ENCODE measurements around the gene FAM170B. TPM values are rescaled to one million over a fixed set of nuclear protein-coding genes. Genes with fewer than 3 reads are reported as not detected.

Gene FAM170B
- total RNA-seq, 1 donor, result not detected

DNA sequence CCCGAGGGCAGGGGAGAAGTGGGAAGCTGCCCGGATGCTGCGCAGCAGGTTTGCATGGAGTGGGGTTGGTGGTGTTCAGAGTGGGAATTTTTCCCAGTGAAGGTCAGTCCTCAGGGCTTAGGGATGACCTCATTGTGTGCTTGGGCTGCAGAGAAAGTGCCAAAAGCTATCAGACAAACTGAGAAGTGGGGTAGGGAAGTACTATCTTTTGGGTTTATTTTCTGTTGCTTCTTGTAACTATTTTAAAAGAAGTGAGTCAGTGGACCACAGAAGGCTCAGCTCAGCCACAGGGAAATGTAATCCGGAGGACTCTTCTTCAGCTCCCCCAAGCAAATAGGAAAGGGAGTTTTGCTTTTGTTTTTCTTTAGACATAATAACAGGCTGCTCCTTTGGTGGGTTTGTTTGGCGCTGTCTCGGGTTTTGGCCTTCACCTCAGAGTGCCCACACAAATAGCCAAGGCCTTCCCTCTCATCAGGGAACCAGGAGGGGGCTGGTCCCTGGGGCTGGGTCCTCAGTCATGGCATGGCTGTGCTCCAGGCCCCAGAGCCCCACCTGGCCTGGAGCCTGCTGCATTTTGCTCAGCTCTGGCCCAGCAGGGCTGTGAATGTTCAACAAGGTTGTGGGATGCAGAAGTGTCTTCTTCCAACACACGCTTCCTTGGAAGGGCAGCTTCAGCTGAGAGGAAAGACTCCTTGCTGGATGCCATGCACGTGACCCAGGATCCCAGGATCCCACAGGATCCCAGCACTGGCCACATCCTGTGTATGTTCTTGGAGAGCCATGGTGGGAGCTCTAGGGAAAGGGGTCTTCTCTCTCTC is 5.4 kb upstream of the FAM170B start:
- DNase-seq (ENCODE audit: low read depth), result peak; percentile 73
- no peak overlapping the region for H3K4me3 ChIP-seq (ENCODE audit: low read depth, low read length)
- TF ChIP-seq, protein P1, sequence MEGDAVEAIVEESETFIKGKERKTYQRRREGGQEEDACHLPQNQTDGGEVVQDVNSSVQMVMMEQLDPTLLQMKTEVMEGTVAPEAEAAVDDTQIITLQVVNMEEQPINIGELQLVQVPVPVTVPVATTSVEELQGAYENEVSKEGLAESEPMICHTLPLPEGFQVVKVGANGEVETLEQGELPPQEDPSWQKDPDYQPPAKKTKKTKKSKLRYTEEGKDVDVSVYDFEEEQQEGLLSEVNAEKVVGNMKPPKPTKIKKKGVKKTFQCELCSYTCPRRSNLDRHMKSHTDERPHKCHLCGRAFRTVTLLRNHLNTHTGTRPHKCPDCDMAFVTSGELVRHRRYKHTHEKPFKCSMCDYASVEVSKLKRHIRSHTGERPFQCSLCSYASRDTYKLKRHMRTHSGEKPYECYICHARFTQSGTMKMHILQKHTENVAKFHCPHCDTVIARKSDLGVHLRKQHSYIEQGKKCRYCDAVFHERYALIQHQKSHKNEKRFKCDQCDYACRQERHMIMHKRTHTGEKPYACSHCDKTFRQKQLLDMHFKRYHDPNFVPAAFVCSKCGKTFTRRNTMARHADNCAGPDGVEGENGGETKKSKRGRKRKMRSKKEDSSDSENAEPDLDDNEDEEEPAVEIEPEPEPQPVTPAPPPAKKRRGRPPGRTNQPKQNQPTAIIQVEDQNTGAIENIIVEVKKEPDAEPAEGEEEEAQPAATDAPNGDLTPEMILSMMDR (IDR thresholded peaks at IDR 0.05; ENCODE audit: insufficient read depth, low read length), result no peak

DNA sequence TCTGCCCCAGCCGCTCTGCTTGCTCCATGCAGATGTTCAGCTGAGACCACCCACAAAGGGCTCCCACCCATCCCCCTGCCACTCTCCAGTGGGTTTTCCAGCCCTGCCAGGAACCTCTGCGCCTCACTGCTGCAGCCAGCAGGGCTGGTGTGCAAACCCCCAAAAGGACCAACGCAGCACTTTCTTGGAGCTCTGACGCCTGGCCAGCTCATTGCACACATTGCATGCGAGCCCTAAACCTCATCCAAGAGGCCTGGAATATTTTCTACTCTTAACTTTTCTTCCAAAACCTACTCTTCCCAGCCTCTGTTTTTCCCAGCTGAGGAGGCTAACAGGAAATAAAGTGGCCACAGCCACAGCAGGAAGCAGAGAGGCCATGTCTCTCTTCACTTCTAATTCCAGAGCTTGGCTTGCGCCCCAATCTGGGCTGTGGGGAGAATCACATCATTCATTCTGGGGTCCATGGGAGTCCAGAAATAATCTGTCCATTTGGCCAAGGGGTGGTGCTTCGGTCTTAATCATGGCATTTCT is 4.6 kb upstream of the FAM170B start:
- TF ChIP-seq, protein P1 (IDR thresholded peaks at IDR 0.05; ENCODE audit: insufficient read depth, low read length), result peak; percentile 9
- peak; percentile 81 for DNase-seq (ENCODE audit: low read depth)
- no peak overlapping the region for H3K4me3 ChIP-seq (ENCODE audit: low read depth, low read length)

DNA sequence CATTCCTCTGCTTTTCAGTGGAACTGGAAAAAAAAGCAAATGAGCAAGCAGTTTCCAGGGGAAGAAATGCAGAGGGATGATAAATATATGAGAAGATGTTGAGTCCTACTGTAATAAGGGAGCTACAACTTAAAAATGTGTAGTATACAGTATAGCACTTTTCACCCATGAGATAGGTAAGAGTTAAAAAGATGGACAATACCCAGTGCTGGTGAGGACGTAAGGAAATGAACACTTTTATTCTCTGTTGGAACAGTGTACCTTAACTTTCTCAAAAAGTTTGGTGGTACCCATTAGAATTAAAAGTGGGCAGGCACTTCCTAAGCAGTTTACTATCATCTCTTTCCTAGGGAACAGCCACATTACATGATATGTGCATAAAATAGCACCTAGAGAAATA is 2.7 kb upstream of the FAM170B start:
- no peak overlapping the region for H3K4me3 ChIP-seq (ENCODE audit: low read depth, low read length)
- TF ChIP-seq, protein P1 (IDR thresholded peaks at IDR 0.05; ENCODE audit: insufficient read depth, low read length), result no peak
- no peak for DNase-seq (ENCODE audit: low read depth)

- DNase-seq (ENCODE audit: low read depth), result no peak
- no peak overlapping the region for H3K4me3 ChIP-seq (ENCODE audit: low read depth, low read length)
- TF ChIP-seq, protein P1 (IDR thresholded peaks at IDR 0.05; ENCODE audit: insufficient read depth, low read length), result no peak
These were observed 1.9 kb upstream of the FAM170B start for GRCh38 chr10:49135575-49136313.

GRCh38 chr10:49134327-49134726 is 506 bp upstream of the FAM170B start:
- DNase-seq (ENCODE audit: low read depth), result no peak
- no peak overlapping the region for H3K4me3 ChIP-seq (ENCODE audit: low read depth, low read length)
- TF ChIP-seq, protein P1 (IDR thresholded peaks at IDR 0.05; ENCODE audit: insufficient read depth, low read length), result no peak

- no peak for DNase-seq (ENCODE audit: low read depth)
- no peak overlapping the region for H3K4me3 ChIP-seq (ENCODE audit: low read depth, low read length)
- TF ChIP-seq, protein P1 (IDR thresholded peaks at IDR 0.05; ENCODE audit: insufficient read depth, low read length), result no peak
These were observed 1.5 kb downstream of the FAM170B start for GRCh38 chr10:49132362-49132737.

Data from fibroblast of the aortic adventitia (primary cell).